ENCODE measurements around the gene IARS2.
"Not testable (repeated sequence)": the region's sequence is repeated elsewhere in the genome, so short reads cannot be mapped to it uniquely, and the experiment has no call there.

Gene IARS2

DNA sequence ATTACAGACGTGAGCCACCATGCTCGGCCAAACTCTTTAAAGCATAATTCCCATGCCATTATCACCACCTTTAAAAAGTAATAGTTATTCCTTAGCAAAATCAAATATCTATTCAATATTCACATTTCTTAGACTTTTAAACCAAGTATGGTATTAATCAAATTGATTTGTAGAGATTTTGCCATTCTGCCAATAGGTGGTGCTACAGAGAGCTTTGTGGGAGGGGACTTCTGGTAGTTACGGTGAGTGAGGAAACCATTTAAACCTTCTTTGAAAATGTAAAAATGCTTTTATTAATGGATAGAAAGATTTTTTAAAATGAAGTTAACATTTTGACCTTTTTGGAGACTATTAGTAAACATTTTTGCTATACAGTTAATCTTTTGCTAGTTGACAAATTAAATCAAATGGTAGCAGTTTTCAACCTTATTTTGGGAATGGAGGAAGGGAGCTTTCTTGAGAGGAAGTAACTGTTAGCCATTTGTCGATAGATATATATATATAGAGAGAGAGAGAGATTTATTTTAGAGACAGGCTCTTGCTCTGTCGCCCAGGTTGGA lies 19.3 kb downstream of the IARS2 start:
- DNase-seq = no peak

DNA sequence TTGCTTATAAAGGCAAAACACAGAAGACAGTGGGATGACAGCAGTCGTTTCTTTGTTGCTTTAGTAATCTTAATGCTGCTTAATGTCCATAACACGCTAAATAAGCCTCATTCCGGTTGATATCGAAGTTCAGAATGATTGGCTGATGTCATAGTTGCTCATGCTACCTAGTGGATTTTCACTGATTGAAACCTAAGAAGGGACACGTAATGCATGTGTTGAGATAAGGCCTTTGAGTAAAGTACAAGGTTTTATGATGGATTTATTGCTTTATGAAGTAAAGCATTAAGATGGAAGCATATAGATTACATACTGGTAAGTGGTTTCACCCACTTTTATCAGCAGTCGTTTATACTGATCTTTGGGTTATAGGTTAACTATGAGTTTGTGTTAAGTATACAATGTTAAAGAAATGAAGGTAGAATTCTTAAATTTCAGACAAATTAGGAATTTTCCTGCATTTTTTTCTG lies 25.1 kb downstream of the IARS2 start:
- DNase-seq = no peak

DNA sequence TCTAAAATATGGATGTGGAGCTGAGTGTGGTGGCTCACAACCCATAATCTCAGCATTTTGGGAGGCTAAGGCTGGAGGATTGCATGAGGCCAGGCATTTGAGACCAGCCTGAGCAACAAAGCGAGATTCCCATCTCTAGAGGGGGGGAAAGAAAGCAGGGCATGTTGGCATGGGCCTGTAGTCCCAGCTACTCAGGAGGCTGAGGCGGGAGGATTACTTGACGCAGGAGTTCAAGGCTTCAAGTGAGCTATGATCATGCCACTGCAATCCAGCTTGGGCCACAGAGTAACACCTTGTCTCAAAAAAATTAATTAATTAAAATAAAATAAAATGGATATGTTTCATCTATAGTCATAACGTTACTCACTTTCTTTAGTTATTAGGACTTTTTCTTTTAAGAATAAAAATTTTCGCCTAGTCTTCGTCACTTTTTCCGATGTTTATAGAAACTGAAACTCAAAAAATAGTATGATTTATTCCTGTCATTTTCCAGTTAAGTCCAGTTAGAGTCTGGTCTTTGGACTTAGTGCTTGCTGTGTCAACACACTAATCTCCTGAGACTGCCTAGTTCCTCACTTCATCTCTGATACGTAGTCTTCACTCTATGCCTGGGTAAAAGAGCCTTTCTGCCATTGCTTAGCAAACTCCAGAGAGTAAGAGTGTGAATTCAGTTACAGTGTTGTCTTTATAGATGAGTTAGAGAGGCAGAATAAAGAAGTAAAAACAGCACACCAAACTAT lies 28.0 kb downstream of the IARS2 start:
- DNase-seq = no peak

DNA sequence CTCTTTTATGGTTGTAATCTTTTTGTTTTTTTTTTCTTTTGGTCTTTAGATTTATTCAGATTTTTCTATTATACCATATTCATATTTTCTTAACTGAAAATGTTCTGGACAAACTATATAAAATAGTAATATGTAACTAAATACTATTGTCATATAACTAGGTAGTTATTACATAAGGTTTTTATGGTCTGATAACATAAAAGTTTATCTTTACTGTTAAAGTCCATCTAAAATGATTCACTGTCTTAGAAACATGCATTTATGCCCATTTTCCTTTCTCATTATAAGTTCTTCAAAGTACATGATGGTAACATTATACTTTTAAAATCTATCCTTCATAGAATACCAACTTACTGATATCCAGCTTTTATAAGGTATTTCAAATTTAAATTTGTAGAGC lies 29.1 kb downstream of the IARS2 start:
- no peak for DNase-seq

DNA sequence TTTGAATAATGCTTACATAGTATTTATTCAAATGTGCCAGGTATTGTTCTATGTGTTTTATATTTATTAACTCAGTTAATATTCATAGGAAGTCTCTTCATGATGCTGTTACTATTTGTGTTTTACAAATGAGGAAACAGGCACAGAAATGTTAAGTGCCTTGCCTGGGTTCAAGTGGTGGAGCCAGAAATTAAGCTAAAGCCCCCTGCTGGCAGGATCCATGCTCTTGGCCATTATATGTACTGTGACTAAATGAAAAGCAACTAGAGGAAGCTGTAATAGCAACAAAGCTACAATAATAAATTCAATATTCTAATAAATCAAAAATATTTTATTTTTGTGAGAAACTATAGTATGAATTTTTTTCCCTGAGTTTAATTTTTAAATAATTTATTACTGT lies 30.0 kb downstream of the IARS2 start:
- no peak for DNase-seq

DNA sequence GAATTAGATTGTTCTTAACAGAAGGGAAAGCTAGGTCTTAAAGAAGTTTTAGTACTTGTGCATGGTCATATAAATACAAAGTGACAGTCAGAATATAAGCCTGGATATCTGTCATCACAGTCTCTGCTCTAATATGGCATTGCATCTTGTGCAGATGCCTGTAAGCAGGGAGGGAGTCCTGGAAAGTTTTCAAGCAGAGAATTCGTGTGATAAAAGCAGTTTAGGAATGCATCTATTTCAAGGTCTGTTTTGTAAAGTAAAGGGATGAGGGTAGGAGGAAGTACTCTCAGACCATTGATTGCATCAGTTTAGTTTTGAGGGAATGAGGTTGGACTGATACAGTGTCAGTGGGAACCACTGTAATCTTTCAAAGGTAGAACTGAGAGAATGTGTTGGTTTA lies 30.6 kb downstream of the IARS2 start:
- DNase-seq = no peak

DNA sequence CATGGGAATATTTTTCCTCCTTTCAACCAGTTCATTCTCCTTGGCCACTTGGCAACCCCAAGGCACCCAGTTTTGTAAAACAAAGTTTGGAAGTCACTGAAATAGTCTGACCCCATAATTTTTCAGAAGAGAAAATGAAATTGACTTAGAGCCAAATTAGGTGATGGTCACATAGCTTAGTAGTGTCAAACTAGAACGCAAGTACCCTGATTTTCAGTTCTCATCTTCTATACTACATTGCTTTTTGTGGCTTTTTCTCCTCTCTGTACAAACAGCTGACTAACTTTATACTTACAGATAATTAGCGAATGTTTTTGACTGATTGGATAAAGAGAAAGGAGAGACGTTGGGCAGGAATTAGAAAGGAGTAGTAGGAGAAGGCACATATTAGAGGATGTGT lies 33.1 kb downstream of the IARS2 start:
- DNase-seq = no peak

DNA sequence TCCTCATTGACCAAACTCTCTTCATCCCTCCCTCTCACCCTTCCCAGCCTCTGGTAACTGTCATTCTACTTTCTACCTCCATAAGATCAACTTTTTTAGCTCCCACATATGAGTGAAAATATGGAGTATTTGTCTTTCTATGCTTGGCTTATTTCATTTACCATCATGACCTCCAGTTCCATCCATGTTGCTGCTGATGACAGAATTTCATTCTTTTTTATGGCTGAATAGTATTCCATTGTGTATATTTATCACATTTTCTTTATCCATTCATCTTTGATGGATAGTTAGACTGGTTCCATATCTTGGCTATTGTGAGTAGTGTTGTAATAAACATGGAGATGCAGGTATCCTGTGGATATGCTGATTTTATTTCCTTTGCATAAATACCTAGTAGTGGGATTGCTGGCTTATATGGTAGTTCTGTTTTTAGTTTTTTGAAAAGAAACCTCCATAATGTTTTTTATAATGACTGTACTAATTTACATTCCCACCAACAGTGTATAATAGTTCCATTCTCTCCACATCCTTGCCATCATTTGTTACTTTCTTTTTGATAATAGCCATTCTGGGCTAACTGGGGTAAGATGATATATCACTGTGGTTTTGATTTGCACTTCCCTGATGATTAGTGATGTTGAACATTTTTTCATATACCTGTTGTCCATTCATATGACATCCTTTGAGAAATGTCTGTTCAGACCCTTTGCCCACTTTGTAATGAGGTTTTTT lies 35.7 kb downstream of the IARS2 start:
- DNase-seq = no peak

DNA sequence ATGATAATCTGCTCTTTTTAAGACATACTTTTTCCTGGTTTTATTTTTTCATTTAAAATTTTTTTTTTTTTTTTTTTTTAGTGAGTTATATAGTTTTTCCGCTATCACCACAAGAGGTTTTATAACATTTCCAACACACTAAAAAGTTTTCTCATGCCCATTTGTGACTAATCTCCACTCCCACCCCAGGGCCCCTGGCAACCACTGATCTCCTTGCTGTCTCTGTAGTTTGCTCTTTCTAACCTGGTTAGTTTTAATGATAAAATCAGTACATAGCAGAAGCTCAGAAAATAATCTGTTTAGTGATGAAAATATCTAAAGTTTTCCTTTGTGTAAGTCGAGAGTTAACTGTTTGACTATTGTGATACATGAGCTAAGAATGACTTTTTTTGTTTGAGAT lies 41.8 kb downstream of the IARS2 start:
- no peak for DNase-seq

DNA sequence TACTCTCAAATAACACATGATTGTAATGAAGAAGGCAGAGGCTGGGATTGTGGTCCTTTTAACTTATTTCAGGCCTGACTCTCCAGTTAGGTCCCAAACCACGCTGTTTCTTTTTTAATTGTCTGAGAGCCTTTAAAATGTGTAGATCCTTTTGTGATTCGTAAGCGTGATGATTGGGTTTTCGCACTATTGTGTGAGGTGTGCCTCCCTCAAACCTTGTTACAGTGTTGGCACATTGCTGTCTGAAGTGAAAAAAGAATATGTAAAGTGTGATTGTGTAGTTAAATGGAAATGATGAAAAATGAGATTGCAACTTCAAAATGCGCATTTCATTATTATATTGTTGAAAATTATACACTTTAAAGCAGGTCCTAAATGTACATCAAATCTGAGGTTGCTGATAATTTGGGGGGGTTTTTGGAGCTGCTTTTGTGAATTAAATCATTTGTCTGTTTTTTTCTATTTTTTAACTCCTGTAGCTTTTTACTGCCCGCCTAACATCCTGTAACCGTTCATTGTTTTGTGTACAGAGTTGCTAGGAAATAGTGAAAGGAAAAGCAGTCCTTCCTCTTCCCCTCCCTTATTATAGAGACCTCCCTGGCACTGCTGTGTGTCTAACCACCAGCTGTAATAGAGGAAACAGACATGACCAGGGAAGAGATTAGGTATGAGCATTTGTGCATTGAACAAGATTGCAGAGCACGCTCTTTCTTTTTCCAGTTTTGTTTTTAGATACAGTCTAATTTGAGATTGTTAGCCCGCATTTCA lies 43.3 kb downstream of the IARS2 start:
- DNase-seq = no peak

DNA sequence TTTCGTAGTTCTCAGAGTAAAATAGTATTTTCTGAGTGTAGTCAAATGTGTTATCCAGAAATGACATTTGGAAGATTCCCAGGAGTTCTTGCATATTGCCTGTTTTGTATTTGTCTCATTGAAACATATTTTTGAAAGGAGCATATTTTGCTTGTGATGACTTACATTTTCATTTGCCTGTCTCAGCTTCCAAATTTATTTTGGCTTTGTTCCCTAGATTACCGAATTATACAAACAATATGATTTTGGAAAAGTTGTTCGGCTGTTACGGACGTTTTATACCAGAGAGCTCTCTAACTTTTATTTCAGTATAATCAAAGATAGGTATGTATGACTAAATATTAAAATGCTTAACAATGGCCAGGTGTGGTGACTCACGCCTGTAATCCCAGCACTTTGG lies 46.0 kb downstream of the IARS2 start:
- no peak for DNase-seq

DNA sequence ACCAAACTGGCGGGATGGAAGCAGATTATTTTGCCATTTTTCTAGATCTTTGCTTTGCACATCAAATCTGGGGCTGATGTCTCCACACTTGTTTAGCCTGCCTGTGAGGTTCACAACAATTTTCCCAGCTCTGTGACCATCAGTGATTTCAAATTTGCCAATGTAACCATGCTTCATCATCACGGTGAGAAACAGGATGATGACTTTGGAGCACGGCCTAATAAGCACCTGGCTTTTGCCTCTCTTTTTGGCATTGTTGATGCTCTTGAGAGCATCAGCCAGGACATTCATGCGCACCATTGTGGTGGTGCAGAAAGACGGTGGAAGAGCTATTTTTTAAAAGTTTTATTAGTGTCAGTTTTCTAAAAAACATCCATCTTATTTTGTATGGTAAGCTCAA lies 50.1 kb downstream of the IARS2 start:
- no peak for DNase-seq

DNA sequence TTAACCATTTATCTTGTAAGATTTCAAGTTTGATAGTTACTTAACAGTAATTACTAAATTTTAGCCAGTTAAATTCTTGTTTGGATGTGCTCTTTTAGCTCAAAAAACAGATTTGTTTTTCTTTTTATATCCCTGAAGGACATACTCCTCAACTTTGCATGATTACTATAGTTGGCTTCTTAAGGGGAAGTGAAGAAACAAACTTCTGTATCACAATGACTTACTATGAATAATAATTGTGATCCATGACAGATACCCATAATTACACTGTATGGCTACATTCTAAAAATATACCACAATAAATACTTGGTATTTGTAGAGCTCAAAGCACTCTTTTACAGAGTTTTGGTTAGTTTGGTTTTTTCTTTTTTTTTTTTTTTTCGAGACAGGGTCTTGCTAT lies 55.8 kb downstream of the IARS2 start:
- no peak for DNase-seq

DNA sequence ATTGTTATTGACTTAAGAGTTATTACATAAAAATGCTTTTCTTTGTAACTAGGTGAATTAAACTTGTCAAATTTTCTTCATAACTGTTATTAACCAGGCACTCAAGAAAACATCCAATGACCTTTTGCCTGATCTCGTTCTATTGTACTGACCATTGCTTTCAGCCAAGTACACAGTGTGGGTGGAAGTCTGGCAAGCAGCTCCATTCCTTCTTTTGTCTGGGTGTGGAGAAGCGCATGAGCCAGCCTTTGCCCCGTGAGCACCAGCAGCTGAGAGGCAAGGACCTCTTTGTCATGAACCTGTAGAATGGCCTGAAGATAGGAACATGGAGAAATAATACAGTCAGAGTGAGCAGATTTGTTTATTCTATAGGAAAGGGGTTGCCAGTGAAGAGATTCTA lies 57.5 kb downstream of the IARS2 start:
- DNase-seq = no peak

DNA sequence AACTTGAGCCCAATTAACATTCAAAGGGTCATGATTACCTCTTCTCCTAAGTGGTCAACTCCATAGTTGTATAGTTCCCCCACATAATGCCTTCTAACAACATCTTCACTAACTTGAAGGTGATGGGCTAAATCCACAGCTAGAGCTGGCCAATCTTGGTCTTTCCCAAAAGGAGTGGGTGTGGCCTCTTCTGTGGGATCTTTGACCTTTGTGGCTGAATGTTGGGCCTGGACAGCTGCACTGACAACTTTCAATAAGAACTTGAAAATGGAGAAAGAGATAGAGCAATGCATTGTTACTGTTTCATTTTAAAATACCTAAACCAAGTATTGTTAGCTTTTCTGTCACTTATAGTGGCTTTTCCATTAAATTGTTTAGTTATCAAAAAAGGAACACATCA lies 59.2 kb downstream of the IARS2 start:
- no peak for DNase-seq

DNA sequence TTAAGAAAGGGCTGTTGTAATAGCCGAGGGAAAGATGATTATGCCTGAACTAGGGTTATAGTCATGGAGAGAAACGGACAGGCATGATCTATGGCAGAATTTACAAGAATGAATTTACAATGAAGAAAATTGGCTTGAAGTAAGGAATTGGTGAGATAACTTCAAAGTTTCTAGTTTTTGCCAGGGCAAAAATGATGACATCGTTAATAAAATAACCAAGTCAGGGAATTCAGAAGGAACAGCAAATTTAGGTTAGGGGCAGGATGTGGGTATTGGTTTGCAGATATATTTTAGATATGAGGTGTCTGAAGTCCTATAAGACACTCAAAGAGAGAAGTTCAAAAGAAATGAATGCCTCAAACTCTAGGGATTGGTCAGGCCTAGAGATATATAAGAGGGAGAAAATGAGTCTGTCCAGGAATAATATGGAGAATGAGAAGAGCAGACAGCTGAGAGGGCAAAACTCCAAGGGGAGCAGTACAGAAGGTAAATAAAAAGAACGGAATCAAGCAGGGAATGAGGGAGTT lies 62.8 kb downstream of the IARS2 start:
- DNase-seq = no peak

DNA sequence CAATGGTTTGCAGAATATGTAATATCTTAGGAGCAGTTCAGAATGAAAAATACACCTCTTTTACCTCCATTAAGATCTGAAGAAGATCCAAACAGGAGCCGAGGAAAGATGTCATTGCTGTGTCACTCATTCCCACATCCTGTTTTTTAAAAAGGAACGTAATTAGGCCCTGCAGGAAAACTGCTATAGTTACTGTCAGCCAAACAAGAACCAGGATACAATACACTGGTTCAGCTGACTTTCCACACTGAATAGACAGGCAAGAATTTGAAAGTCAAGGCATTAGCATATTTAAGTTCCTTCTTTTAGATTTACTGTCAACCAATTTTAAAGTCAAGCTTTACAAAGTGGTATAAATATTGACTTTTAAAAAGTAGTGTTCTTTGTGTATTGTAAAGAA lies 63.8 kb downstream of the IARS2 start:
- DNase-seq = no peak

DNA sequence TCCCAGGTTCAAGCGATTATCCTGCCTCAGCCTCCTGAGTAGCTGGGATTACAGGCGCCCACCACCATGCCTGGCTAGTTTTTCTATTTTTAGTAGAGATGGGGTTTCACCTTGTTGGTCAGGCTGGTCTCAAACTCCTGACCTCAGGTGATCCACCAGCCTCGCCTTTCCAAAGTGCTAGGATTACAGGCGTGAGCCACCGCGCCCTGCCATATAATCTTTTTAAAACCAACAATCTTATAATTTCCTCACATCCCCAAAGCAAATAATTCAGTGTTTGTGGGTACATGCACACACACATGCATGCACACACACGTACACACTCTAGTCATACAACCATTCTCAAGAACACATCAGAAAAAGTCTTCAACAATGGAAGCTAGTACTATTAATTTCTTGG lies 64.6 kb downstream of the IARS2 start:
- DNase-seq = not testable (repeated sequence)

DNA sequence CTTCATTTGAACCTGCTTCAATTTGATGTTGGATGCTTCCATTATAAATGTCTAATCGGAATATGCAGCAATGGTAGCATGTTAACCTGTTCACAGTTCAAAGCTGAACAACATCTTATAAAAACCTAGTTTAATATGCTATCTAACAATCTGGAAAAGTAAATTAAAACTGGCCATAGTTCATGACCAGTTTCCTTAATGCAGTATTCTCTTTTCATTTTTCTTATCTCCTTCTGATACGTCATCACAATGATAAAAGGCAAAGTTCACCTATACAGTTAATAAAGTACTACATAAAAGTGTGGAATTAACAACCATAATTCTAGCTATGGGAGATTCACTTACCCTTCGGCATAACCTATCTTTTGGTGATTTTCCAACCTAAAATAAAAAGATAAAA lies 65.1 kb downstream of the IARS2 start:
- DNase-seq = no peak

DNA sequence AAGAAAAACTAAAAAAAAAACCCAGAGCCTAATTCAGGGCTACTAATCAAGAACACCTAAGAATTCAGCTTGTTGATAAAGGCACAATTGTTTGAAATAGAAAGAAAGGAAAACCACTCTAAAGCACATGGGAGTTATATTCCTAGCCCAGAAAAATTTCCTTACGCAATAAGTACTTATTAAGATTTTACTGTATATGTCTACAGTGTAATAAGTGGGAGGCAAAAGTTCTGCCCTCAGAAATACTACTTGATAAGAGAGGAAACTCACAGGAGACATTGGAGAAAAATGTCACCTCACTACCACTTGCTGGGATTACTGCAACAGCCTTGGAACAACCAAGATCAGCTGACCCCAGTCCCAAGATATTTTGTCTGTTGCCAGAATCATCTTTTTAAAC lies 66.1 kb downstream of the IARS2 start:
- DNase-seq = no peak

DNA sequence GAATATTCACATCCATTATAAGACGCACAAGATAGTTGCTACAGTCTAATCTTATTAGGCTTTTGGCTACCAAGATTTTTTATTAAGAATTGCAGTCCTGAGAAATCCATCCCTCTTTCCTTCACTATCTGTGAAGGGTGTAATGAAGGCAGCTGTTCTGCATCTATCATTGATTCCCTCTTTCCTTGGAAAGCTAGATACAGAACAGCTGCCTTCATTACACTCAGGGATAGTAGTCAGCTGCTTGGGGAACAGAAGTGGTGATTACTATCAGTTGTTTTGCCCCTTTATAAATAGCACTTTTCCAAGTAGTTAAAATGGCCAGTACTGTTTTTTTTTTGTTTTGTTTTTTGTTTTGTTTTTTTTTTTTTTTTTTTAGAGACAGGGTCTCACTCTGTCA lies 70.2 kb downstream of the IARS2 start:
- DNase-seq = no peak

DNA sequence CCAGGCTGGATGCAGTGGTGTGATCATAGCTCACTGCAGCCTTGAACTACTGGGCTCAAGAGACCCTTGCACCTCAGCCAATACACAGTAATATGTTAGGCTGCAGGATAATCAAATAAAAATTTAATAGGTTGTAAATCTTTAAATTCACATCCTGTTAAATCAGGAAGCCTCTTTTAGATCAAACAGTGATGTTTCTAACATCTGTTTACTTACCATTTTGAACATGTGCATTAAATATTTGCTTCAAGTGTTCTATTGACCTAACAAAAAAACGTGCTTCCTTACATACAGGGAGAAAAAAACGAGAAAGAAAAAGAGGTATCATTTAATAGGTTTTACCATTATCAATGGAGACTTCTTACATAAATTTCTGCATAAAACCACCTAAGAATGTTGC lies 70.6 kb downstream of the IARS2 start:
- DNase-seq = no peak

DNA sequence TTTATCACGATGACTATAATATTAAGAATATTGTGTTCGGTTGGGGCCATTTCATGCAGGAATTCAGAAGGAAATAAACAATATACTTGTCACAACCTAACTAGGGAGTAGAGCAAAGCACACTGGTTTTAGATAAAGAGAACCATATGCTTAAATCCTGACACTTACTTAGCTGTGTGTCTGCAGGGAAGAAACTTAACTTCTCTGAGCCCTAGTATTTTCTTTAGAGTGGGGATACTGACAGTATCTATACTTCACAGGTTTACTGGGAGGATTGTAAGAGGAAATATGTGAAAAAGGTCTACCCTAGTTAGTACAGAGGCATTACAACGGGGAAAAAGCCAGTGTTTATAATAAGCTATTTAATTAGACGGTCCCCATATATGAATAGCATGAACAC lies 72.9 kb downstream of the IARS2 start:
- DNase-seq = no peak

Measured in left hindlimb (tissue), 1 donor.